IMR-90 (cell line): ENCODE data around the gene STOML1. TPM values are rescaled to one million over a fixed set of nuclear protein-coding genes. Genes with fewer than 3 reads are reported as not detected.

Experiments used
- ATAC-seq: fragments of 200-7000 bp; cut with Tn5 transposase; 2 replicates; pipeline ENCODE4 v1.9.1; 2020; ENCODE audit warnings: low read depth, mild to moderate bottlenecking, moderate library complexity
- BruUV-seq: library from RNA; stranded (reverse); fragments of 400-500 nt; replicated peaks from 2 replicates; lab custom pipeline; 2021; lab: Mats Ljungman, UMichigan
- CTCF ChIA-PET: fragments of 300-600 bp; formaldehyde crosslinking; extraction: SDS; loops from one replicate; lab custom pipeline; 2021; ENCODE audit warnings: antibody characterized with exemption; lab: Yijun Ruan, JAX
- POLR2A ChIA-PET: fragments of 300-600 bp; sonication (Branson Sonifier 250); formaldehyde crosslinking; loops from one replicate; lab custom pipeline; 2022; ENCODE audit warnings: antibody characterized with exemption; ENCODE audit not compliant: unreplicated experiment; lab: Charles Lee
- DNase-seq: peaks from one replicate; pipeline ENCODE4 v3.0.0; 2013
- H2AFZ ChIP-seq: replicated peaks from 2 replicates; pipeline ENCODE3; 2013; ENCODE audit warnings: low read length, mild to moderate bottlenecking; ENCODE audit not compliant: poor library complexity
- H2AK5ac ChIP-seq: 2 replicates; pipeline ENCODE4 v1.6.1; 2013; ENCODE audit warnings: low read depth, low read length, inconsistent platforms
- H2AK9ac ChIP-seq: replicated peaks from 2 replicates; pipeline ENCODE3; 2013; ENCODE audit warnings: mild to moderate bottlenecking, low read depth, low read length, moderate library complexity; ENCODE audit not compliant: poor library complexity
- H2BK120ac ChIP-seq: 2 replicates; pipeline ENCODE4 v1.6.1; 2013; ENCODE audit warnings: low read depth, low read length, inconsistent platforms
- H2BK15ac ChIP-seq: 3 replicates; pipeline ENCODE4 v1.6.1; 2013; ENCODE audit warnings: low read depth, low read length, inconsistent platforms
- H2BK20ac ChIP-seq: 2 replicates; pipeline ENCODE4 v1.6.1; 2013; ENCODE audit warnings: low read depth, mild to moderate bottlenecking, inconsistent platforms, low read length, moderate library complexity
- H2BK5ac ChIP-seq: 2 replicates; pipeline ENCODE4 v1.6.1; 2013; ENCODE audit warnings: mild to moderate bottlenecking, low read depth, low read length, inconsistent platforms; ENCODE audit not compliant: poor library complexity, severe bottlenecking
- H3K14ac ChIP-seq: replicated peaks from 2 replicates; pipeline ENCODE4 v1.6.1; 2013; ENCODE audit warnings: low read depth, low read length, inconsistent platforms
- H3K18ac ChIP-seq: 2 replicates; pipeline ENCODE4 v1.6.1; 2013; ENCODE audit warnings: low read depth, low read length, control low read depth
- H3K23ac ChIP-seq: 2 replicates; pipeline ENCODE4 v1.6.1; 2013; ENCODE audit warnings: low read depth, low read length, inconsistent platforms
- H3K27ac ChIP-seq: 2 replicates; pipeline ENCODE4 v1.5.1; 2013; ENCODE audit warnings: mild to moderate bottlenecking, control low read depth, low read length; ENCODE audit not compliant: insufficient read depth
- H3K27me3 ChIP-seq: 2 replicates; pipeline ENCODE4 v1.6.1; 2013; ENCODE audit warnings: low read length; ENCODE audit not compliant: control insufficient read depth, insufficient read depth
- H3K36me3 ChIP-seq: 2 replicates; pipeline ENCODE4 v1.6.1; 2013; ENCODE audit warnings: low read length, mixed read lengths; ENCODE audit not compliant: control insufficient read depth, insufficient read depth
- H3K4ac ChIP-seq: 2 replicates; pipeline ENCODE4 v1.6.1; 2013; ENCODE audit warnings: low read depth, low read length, inconsistent platforms
- H3K4me1 ChIP-seq: 2 replicates; pipeline ENCODE4 v1.6.1; 2013; ENCODE audit warnings: low read length, mixed read lengths; ENCODE audit not compliant: control insufficient read depth, insufficient read depth
- H3K4me2 ChIP-seq: 2 replicates; pipeline ENCODE4 v1.6.1; 2013; ENCODE audit warnings: low read depth, mild to moderate bottlenecking, control low read depth, low read length, moderate library complexity
- H3K4me3 ChIP-seq: 2 replicates; pipeline ENCODE4 v1.5.1; 2013; ENCODE audit warnings: low read depth, mild to moderate bottlenecking, control low read depth, low read length, moderate library complexity; ENCODE audit not compliant: insufficient read depth
- H3K56ac ChIP-seq: 2 replicates; pipeline ENCODE4 v1.6.1; 2013; ENCODE audit warnings: low read length, inconsistent platforms; ENCODE audit not compliant: insufficient read depth; ENCODE audit errors: extremely low read depth
- H3K79me1 ChIP-seq, 2 experiments: 2 replicates each; pipeline ENCODE4 v1.6.1; 2013; ENCODE audit warnings: low read length in 2 of 2, inconsistent platforms in 1 of 2, low read depth in 1 of 2
- H3K9ac ChIP-seq: 2 replicates; pipeline ENCODE4 v1.6.1; 2013; ENCODE audit warnings: low read depth, low read length, control low read depth
- H3K9me1 ChIP-seq: 2 replicates; pipeline ENCODE4 v1.6.1; 2013; ENCODE audit warnings: low read length, inconsistent platforms; ENCODE audit not compliant: insufficient read depth
- H3K9me3 ChIP-seq: 2 replicates; pipeline ENCODE4 v1.6.1; 2013; ENCODE audit warnings: low read length; ENCODE audit not compliant: control insufficient read depth, insufficient read depth
- H4K20me1 ChIP-seq: 2 replicates; pipeline ENCODE4 v1.6.1; 2013; ENCODE audit warnings: low read length, inconsistent platforms; ENCODE audit not compliant: insufficient read depth
- H4K5ac ChIP-seq: 2 replicates; pipeline ENCODE4 v1.6.1; 2013; ENCODE audit warnings: mild to moderate bottlenecking, low read depth, low read length, control low read depth
- H4K8ac ChIP-seq, 2 experiments: 2 replicates each; pipeline ENCODE4 v1.6.1; 2013; ENCODE audit warnings: low read depth in 2 of 2, low read length in 2 of 2, control low read depth in 1 of 2, inconsistent platforms in 1 of 2
- H4K91ac ChIP-seq: 2 replicates; pipeline ENCODE4 v1.6.1; 2013; ENCODE audit warnings: low read depth, low read length, inconsistent platforms; ENCODE audit not compliant: insufficient read depth
- WGBS, 2 experiments: methylation state at CpG; one replicate each; pipeline versions ENCODE4 v1.1.5 to v1.1.7; 2013; ENCODE audit warnings: missing lambda C conversion rate in 2 of 2; ENCODE audit not compliant: insufficient read length in 1 of 2; ENCODE audit errors: extremely low coverage in 2 of 2; 5-methylcytosine and 5-hydroxymethylcytosine counted together
- dilution Hi-C: fragments of 300-500 bp; cut with HindIII; formaldehyde crosslinking; loops from one replicate; pipeline ENCODE4 v1.14.3; 2018; ENCODE audit warnings: low sequenced_read_pairs; ENCODE audit not compliant: unreplicated experiment
- in situ Hi-C: fragments of 300-500 bp; cut with MboI; formaldehyde crosslinking; loops from 3 replicates; pipeline ENCODE4 v1.14.3; 2019; ENCODE audit warnings: low sequenced_read_pairs, inconsistent platforms, mixed read lengths
- intact Hi-C: fragments of 100-400 bp; cut with micrococcal nuclease; formaldehyde crosslinking; loops from 2 replicates; pipeline ENCODE4 v1.10.0; 2022
- polyA plus RNA-seq, 3 experiments: library from polyadenylated mRNA; depleted of rRNA; stranded (reverse); fragments of >200 nt; gene quantifications; 2 replicates each; pipeline ENCODE4 v1.2.3, GENCODE V29; 2012; ENCODE audit warnings: low replicate concordance in 1 of 3
- total RNA-seq: library from RNA; depleted of rRNA; stranded (reverse); fragments of >200 nt; gene quantifications from 2 replicates; pipeline ENCODE4 v1.2.3, GENCODE V29; 2012
- TF ChIP-seq, protein P1 (sequence below): conservative IDR thresholded peaks from 2 replicates; pipeline ENCODE4 v1.5.1; 2012; ENCODE audit warnings: mild to moderate bottlenecking, low read depth, low read length, improper control_type of control experiment

Gene STOML1
- total and polyA plus RNA-seq, 2 of the 4 experiments (the other 2 are of a cell fraction), result 11.8 to 21.2 TPM

DNA sequence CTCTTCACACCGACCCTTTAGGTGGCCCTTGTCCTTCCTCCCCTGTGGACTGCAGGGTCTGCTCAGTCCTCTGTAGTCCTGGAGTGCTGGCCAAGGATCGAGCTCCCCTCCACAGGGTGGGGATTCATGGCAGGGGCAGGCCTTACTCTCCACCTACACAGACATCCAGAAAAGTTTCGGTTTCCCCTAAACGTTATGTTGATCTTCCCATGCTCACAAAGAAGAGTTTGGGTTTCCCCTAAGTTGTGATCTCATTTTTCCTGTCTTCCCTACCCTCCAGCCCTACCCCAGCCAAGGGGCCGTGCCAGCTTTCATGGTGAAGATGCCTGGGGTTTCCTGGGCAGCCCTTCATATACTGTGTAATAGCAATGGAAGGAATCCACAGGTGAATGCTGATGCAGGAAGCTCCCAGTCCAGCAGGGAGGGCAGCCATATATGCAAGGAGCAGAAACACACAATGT is 10.3 kb downstream of the STOML1 start:
- peak overlapping the region; percentile 96 for H3K23ac ChIP-seq
- H2AK5ac ChIP-seq, result peak overlapping the region; percentile 99
- H3K4me3 ChIP-seq, result no peak overlapping the region
- H2BK5ac ChIP-seq, result peak overlapping the region; percentile 98
- ATAC-seq (no peak), DNase-seq (no peak)
- H3K4me2 ChIP-seq, result no peak overlapping the region
- peaks cover 0 to 8% of the 10 kb centered on the region in 2 experiments; a peak in 1 of 4 replicates for H3K79me1 ChIP-seq
- peak overlapping the region; percentile 63 to 97 for H4K8ac ChIP-seq
- peak overlapping the region; percentile 66; the same call in 1 of the 2 replicates for H3K56ac ChIP-seq
- intact Hi-C loops (no loop called here), dilution Hi-C loops (no loop called here), in situ Hi-C loops (no loop called here)
- H3K18ac ChIP-seq, result peak overlapping the region; percentile 76
- no peaks in the 10 kb centered on the region for H4K20me1 ChIP-seq
- peak overlapping the region; percentile 80 for H4K5ac ChIP-seq
- 0 out of 2 replicates have a peak overlapping the region, but pooled peaks have one; percentile 12 for H3K9ac ChIP-seq
- peak overlapping the region; percentile 92 for H3K27ac ChIP-seq
- no peaks in the 10 kb centered on the region for H3K27me3 ChIP-seq
- peak overlapping the region; percentile 83; the same call in 2 of the 3 replicates for H2BK15ac ChIP-seq
- CTCF ChIA-PET, result interaction anchor here (1.1 to 1.3 kb wide), 2 partner anchors 13 to 31 kb away, joined by 3 to 4 read pairs; partner anchors contain the start of gene PML
- H3K14ac ChIP-seq, result peak overlapping the region; percentile 96
- peak overlapping the region; percentile 97 for H2AK9ac ChIP-seq
- WGBS, 2 experiments, result 62% methylated on average over 2 of the region's 5 CpGs; no CpG with 5 or more reads in 1 of the 2 experiments
- peak overlapping the region; percentile 98 for H2BK20ac ChIP-seq
- H3K36me3 ChIP-seq, result no peaks in the 10 kb centered on the region
- peak overlapping the region; percentile 99 for H3K4ac ChIP-seq
- TF ChIP-seq, protein P1, sequence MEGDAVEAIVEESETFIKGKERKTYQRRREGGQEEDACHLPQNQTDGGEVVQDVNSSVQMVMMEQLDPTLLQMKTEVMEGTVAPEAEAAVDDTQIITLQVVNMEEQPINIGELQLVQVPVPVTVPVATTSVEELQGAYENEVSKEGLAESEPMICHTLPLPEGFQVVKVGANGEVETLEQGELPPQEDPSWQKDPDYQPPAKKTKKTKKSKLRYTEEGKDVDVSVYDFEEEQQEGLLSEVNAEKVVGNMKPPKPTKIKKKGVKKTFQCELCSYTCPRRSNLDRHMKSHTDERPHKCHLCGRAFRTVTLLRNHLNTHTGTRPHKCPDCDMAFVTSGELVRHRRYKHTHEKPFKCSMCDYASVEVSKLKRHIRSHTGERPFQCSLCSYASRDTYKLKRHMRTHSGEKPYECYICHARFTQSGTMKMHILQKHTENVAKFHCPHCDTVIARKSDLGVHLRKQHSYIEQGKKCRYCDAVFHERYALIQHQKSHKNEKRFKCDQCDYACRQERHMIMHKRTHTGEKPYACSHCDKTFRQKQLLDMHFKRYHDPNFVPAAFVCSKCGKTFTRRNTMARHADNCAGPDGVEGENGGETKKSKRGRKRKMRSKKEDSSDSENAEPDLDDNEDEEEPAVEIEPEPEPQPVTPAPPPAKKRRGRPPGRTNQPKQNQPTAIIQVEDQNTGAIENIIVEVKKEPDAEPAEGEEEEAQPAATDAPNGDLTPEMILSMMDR, result no peak
- peaks cover 38% of the 10 kb centered on the region for H3K4me1 ChIP-seq
- POLR2A ChIA-PET, result no interaction called here
- peaks cover 27% of the 10 kb centered on the region for H3K9me1 ChIP-seq
- no TSS peak for BruUV-seq
- H4K91ac ChIP-seq, result peak overlapping the region; percentile 96
- H2BK120ac ChIP-seq, result peak overlapping the region; percentile 98
- no peaks in the 10 kb centered on the region for H3K9me3 ChIP-seq
- peak overlapping the region; percentile 88 for H2AFZ ChIP-seq
